Panc1 (cell line): ENCODE measurements around the gene ADA.

ENCODE experiments used
- CTCF ChIP-seq: fragments of 450-650 bp; IDR thresholded peaks from 2 replicates; pipeline ENCODE4 v1.5.1; 2017; ENCODE audit warnings: mild to moderate bottlenecking
- POLR2AphosphoS5 ChIP-seq: IDR thresholded peaks from 2 replicates; pipeline ENCODE4 v1.6.1; 2012; ENCODE audit warnings: mild to moderate bottlenecking, low read depth, low read length, moderate library complexity
- REST ChIP-seq, 2 experiments: IDR thresholded peaks; 2 replicates each; pipeline ENCODE4 v1.6.1; 2011 to 2012; ENCODE audit warnings: low read depth in 2 of 2, control low read depth in 1 of 2, low read length in 1 of 2, mild to moderate bottlenecking in 1 of 2, moderate library complexity in 1 of 2; ENCODE audit not compliant: insufficient read depth in 1 of 2
- SIN3A ChIP-seq: IDR thresholded peaks from 2 replicates; pipeline ENCODE4 v1.6.1; 2012; ENCODE audit warnings: low read depth, mild to moderate bottlenecking, low read length, moderate library complexity, borderline replicate concordance; ENCODE audit not compliant: insufficient read depth
- TCF7L2 ChIP-seq: IDR thresholded peaks from 2 replicates; pipeline ENCODE4 v1.6.1; 2011; ENCODE audit warnings: mild to moderate bottlenecking, low read depth, low read length, inconsistent platforms

GRCh38 chr20:44629542-44629941 lies 22.0 kb downstream of the ADA start:
- TF ChIP-seq CTCF (no peak), REST (IDR thresholded peaks at IDR 0.05; ENCODE audit: insufficient read depth in 1 of 2, low read depth in 2 of 2, low read length in 1 of 2) (no peak), POLR2AphosphoS5 (no peak), TCF7L2 (no peak), SIN3A (no peak)
